Lower lobe of right lung (tissue), 2 donors: ENCODE data around the gene MALAT1. TPM values are rescaled to one million over a fixed set of nuclear protein-coding genes. Genes with fewer than 3 reads are reported as not detected.
A peak's percentile ranks its signal among the peaks of the same experiment; 100 is the strongest.

Experiments
- ATAC-seq, 2 donors: fragments of 200-7000 bp; cut with Tn5 transposase; one replicate each; pipeline ENCODE4 v1.9.1; 2020 to 2022; ENCODE audit warnings: mild to moderate bottlenecking in 2 of 2, moderate library complexity in 2 of 2
- DNase-seq: peaks from one replicate; pipeline ENCODE4 v3.0.0-alpha.2; 2020
- H3K27ac ChIP-seq: fragments of 200-600 bp; one replicate; pipeline ENCODE4 v1.8.0; 2022
- H3K27me3 ChIP-seq: fragments of 200-600 bp; one replicate; pipeline ENCODE4 v1.8.0; 2022; ENCODE audit warnings: low read depth
- H3K36me3 ChIP-seq: fragments of 200-600 bp; one replicate; pipeline ENCODE4 v1.8.0; 2022; ENCODE audit warnings: mild to moderate bottlenecking
- H3K4me1 ChIP-seq: fragments of 200-600 bp; one replicate; pipeline ENCODE4 v1.8.0; 2022
- H3K4me3 ChIP-seq: fragments of 200-600 bp; one replicate; pipeline ENCODE4 v1.8.0; 2022; ENCODE audit warnings: mild to moderate bottlenecking
- H3K9me3 ChIP-seq: fragments of 200-600 bp; one replicate; pipeline ENCODE4 v1.8.0; 2022
- CTCF ChIP-seq: fragments of 200-600 bp; IDR thresholded peaks from one replicate; pipeline ENCODE4 v1.8.0; 2022; ENCODE audit warnings: antibody characterized with exemption, mild to moderate bottlenecking
- intact Hi-C: fragments of 100-400 bp; cut with DNase I; formaldehyde crosslinking; loops from one replicate; pipeline ENCODE4 v1.11.0; 2022
- total RNA-seq: library from RNA; stranded (reverse); fragmentation: NEBNext Ultra II Directional; extraction: Animal tissue kit (Norgen Biotek cat#: 25700); gene quantifications from one replicate; pipeline ENCODE4 v1.2.1, GENCODE V29; 2021
- donor health status: DM: no; HTN: yes; CAD: no; lungs with severe emphysema.

Gene MALAT1
- total RNA-seq, 1 donor from 2014 or later = 11,612 TPM

DNA sequence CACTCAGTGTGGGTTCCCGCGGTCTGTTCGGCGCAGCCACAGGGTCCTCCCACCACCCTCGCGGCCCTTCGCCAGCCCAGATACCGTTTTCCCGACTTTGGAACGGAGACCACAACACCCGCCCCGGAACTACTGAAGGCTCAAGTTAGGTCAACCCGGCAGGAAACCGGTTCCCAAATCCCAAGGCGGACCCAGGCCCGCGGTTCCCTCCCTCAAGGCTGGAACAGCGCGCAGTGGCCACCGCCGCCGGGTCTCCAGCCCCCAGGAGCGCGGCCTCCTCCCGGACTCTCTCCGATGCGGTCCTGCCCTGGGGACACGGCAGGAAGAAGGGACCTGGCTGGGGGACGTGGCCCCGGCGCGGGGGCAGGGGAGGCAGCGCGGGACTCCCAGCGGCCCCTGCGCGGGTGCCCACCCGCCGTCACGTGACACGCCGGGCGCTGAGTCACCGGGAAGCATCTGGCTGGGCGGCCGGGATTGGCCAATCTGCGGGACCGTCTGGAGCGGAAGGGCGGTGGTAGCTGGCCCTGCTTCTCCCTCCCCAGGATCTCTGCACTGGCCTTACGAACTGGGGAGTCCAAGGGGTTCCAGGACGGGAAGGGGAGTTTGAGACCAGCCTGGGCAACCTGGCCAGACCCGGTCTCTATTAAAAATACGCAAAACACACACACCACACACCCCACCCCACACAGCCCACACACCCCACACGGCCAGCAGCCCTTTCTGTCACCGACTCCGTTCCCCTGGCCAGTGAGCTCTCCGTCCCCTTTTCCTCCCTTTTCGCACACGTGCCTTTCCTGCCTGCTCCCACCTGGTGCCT, 21.5 kb upstream of the MALAT1 start:
- TF ChIP-seq CTCF = no peak
- intact Hi-C loops = no loop called here
- H3K27ac ChIP-seq = peak overlapping the region; percentile 100
- H3K9me3 ChIP-seq = no peaks in the 10 kb centered on the region
- peak overlapping the region; percentile 89 for H3K4me3 ChIP-seq
- no peaks in the 10 kb centered on the region for H3K27me3 ChIP-seq
- H3K36me3 ChIP-seq = no peaks in the 10 kb centered on the region
- ATAC-seq = peak; percentile 94 to 96
- peak; percentile 98 for DNase-seq
- peaks cover 53% of the 10 kb centered on the region for H3K4me1 ChIP-seq

GRCh38 chr11:65478388-65479183, 20.3 kb upstream of the MALAT1 start:
- peak; percentile 15 to 22 for ATAC-seq

GRCh38 chr11:65479184-65480145, 19.4 kb upstream of the MALAT1 start:
- Histone ChIP-seq H3K27ac (peak overlapping the region; percentile 100), H3K36me3 (no peaks in the 10 kb centered on the region), H3K9me3 (no peaks in the 10 kb centered on the region), H3K4me3 (peak overlapping the region; percentile 89), H3K4me1 (peaks cover 45% of the 10 kb centered on the region), H3K27me3 (no peaks in the 10 kb centered on the region)
- TF ChIP-seq CTCF = peak; percentile 38
- intact Hi-C loops = no loop called here
- no peak for DNase-seq
- ATAC-seq = peak; percentile 21 to 49

More at GRCh38 chr11:65478388-65479183, 20.3 kb upstream of the MALAT1 start:
- Histone ChIP-seq H3K4me3 (peak overlapping the region; percentile 89), H3K4me1 (peaks cover 45% of the 10 kb centered on the region), H3K27ac (peak overlapping the region; percentile 100), H3K36me3 (no peaks in the 10 kb centered on the region), H3K9me3 (no peaks in the 10 kb centered on the region), H3K27me3 (no peaks in the 10 kb centered on the region)
- peak; percentile 64 for DNase-seq
- no peak for TF ChIP-seq CTCF
- intact Hi-C loops = no loop called here

DNA sequence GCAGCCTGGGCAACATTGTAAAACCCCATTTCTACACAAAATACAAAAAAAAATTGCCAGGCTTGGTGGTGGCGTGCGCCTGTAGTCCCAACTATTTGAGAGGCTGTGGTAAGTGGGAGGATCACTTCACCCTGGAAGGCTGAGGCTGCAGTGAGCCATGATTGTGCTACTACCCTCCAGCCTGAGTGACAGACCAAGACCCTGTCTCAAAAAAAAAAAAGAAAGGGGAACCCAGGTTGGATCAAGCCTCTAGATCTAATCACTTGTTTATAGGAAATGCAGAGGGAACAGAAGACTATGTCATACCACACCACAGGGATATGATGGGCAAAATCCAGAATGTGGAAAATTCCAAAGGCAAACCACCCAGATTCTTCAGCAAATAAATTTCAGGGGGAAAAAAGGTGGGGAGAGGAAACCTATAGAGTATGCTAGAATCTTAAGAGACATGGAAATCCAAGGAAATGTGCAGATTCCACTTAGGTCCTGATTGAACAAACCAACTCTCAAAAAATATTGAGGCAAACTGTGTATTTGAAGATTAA, 16.5 kb upstream of the MALAT1 start:
- Histone ChIP-seq H3K27ac (no peak overlapping the region), H3K4me1 (peaks cover 58% of the 10 kb centered on the region), H3K9me3 (no peaks in the 10 kb centered on the region), H3K27me3 (no peaks in the 10 kb centered on the region), H3K4me3 (no peak overlapping the region), H3K36me3 (no peaks in the 10 kb centered on the region)
- intact Hi-C loops = no loop called here
- ATAC-seq = no peak
- no peak for DNase-seq
- no peak for TF ChIP-seq CTCF

- no peak overlapping the region for H3K4me3 ChIP-seq
- no peak for TF ChIP-seq CTCF
- no peaks in the 10 kb centered on the region for H3K9me3 ChIP-seq
- no peaks in the 10 kb centered on the region for H3K36me3 ChIP-seq
- DNase-seq = no peak
- no peaks in the 10 kb centered on the region for H3K27me3 ChIP-seq
- ATAC-seq = no peak
- H3K27ac ChIP-seq = peak overlapping the region; percentile 99
- intact Hi-C loops = no loop called here
- H3K4me1 ChIP-seq = peaks cover 65% of the 10 kb centered on the region
Observed at GRCh38 chr11:65485920-65486219, 13.0 kb upstream of the MALAT1 start.
